ENCODE data around the gene RPEL1. TPM values are rescaled to one million over a fixed set of nuclear protein-coding genes. Genes with fewer than 3 reads are reported as not detected.

Gene RPEL1
- total RNA-seq, 1 experiment from 2014 or later = not detected

DNA sequence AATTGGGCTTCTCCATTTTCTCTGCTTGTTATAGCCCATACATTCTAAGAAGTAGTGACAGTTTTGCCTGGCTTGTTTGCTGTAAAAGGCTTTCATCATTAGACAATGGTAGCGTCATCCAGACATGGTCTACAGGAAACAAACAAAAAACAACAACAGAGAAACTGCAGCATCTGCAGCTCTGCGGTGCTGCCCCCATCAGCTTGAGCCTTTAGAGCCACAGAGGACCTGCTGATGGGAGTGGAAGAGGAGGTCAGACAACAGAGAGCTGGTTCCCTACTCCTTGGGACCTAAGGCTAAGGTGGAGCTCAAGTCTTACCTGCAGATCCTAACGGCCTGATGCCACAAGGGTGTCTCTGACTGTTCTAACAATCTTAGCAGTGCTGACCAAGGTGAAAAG lies 34.3 kb downstream of the RPEL1 start:
- intact Hi-C loops (cut with micrococcal nuclease; ENCODE audit: unreplicated experiment) = no loop called here
- no peaks in the 10 kb centered on the region for H3K36me3 ChIP-seq (ENCODE audit: insufficient read depth, low read length, poor library complexity, severe bottlenecking)
- no peak overlapping the region for H3K27ac ChIP-seq (ENCODE audit: low read depth, low read length, poor library complexity, severe bottlenecking)
- no TSS peak for BruUV-seq (replicated peaks)
- peaks cover 18% of the 10 kb centered on the region for H3K27me3 ChIP-seq (replicated peaks; ENCODE audit: insufficient read depth, low read depth, low read length, poor library complexity)
- H3K4me3 ChIP-seq (ENCODE audit: low read depth, low read length, poor library complexity, severe bottlenecking) = no peak overlapping the region
- peaks cover 20% of the 10 kb centered on the region for H3K4me1 ChIP-seq (ENCODE audit: insufficient read depth, low read length, poor library complexity, severe bottlenecking)
- POLR2A ChIA-PET (ENCODE audit: low non-redundant PET) = interaction anchor here (0.5 to 0.6 kb wide), 2 partner anchors 356 to 405 kb away, joined by 6 to 8 read pairs; no protein-coding TSS in a partner anchor
- TF ChIP-seq EZH2 (IDR thresholded peaks at IDR 0.05; ENCODE audit: borderline replicate concordance, low read depth, low read length, poor library complexity, severe bottlenecking) = no peak
- TF ChIP-seq, protein P1, sequence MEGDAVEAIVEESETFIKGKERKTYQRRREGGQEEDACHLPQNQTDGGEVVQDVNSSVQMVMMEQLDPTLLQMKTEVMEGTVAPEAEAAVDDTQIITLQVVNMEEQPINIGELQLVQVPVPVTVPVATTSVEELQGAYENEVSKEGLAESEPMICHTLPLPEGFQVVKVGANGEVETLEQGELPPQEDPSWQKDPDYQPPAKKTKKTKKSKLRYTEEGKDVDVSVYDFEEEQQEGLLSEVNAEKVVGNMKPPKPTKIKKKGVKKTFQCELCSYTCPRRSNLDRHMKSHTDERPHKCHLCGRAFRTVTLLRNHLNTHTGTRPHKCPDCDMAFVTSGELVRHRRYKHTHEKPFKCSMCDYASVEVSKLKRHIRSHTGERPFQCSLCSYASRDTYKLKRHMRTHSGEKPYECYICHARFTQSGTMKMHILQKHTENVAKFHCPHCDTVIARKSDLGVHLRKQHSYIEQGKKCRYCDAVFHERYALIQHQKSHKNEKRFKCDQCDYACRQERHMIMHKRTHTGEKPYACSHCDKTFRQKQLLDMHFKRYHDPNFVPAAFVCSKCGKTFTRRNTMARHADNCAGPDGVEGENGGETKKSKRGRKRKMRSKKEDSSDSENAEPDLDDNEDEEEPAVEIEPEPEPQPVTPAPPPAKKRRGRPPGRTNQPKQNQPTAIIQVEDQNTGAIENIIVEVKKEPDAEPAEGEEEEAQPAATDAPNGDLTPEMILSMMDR (conservative IDR thresholded peaks at IDR 0.05; ENCODE audit: low read depth, low read length) = no peak
- no peaks in the 10 kb centered on the region for H3K9me3 ChIP-seq (ENCODE audit: low read depth, low read length, poor library complexity, severe bottlenecking)
- CTCF ChIA-PET = no interaction called here
- no peak for DNase-seq (ENCODE audit: low spot score)

DNA sequence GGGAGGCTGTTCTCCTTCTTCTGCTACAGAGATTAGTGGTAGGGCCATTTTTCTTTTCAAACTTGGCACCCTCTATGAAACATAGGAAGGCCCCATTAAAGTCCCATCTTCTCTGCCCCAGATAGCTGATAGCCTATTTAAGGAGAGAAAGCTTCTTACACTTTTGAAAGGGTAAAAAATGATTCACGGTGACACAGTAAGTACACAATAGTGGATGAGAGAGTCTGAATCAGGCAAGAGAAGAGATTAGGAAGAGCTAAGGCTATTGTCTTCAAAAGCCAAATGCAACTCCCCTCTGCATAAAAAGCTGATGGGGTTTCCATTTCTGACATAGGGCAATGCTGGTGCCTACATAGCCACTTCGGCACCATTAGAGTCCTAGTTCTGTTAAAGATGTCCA lies 34.8 kb downstream of the RPEL1 start:
- Histone ChIP-seq H3K36me3 (ENCODE audit: insufficient read depth, low read length, poor library complexity, severe bottlenecking) (no peaks in the 10 kb centered on the region), H3K4me3 (ENCODE audit: low read depth, low read length, poor library complexity, severe bottlenecking) (no peak overlapping the region), H3K27me3 (replicated peaks; ENCODE audit: insufficient read depth, low read depth, low read length, poor library complexity) (peaks cover 18% of the 10 kb centered on the region), H3K4me1 (ENCODE audit: insufficient read depth, low read length, poor library complexity, severe bottlenecking) (peaks cover 20% of the 10 kb centered on the region), H3K9me3 (ENCODE audit: low read depth, low read length, poor library complexity, severe bottlenecking) (no peaks in the 10 kb centered on the region), H3K27ac (ENCODE audit: low read depth, low read length, poor library complexity, severe bottlenecking) (no peak overlapping the region)
- no TSS peak for BruUV-seq (replicated peaks)
- ChIA-PET POLR2A (ENCODE audit: low non-redundant PET) (interaction anchor here (0.5 to 0.6 kb wide), 2 partner anchors 356 to 405 kb away, joined by 6 to 8 read pairs; no protein-coding TSS in a partner anchor), CTCF (no interaction called here)
- intact Hi-C loops (cut with micrococcal nuclease; ENCODE audit: unreplicated experiment) = no loop called here
- DNase-seq (ENCODE audit: low spot score) = no peak
- TF ChIP-seq, protein P1 (conservative IDR thresholded peaks at IDR 0.05; ENCODE audit: low read depth, low read length) = no peak
- TF ChIP-seq EZH2 (IDR thresholded peaks at IDR 0.05; ENCODE audit: borderline replicate concordance, low read depth, low read length, poor library complexity, severe bottlenecking) = no peak

DNA sequence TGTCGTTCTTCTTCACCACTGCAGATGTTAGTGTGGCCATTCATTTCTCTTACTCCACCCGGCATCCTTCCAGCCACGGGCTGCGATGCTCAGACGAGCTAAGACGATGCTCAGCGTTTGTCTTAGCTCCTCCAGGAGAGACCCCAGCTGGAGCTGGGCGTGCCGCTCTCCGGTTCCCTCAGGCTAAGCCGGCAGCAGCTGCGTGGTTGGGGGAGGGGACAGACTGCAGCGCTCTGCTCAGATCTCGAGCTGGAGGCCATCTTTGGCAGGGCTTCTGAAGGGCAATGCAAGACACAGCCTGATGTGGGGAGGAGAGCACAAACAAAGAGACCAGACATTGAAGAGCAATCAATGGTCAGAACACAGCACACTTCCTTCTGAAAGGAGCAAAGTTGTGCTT lies 36.1 kb downstream of the RPEL1 start:
- POLR2A ChIA-PET (ENCODE audit: low non-redundant PET) = no interaction called here
- peak; percentile 42 for DNase-seq (ENCODE audit: low spot score)
- TF ChIP-seq, protein P1 (conservative IDR thresholded peaks at IDR 0.05; ENCODE audit: low read depth, low read length) = no peak
- no peak for TF ChIP-seq EZH2 (IDR thresholded peaks at IDR 0.05; ENCODE audit: borderline replicate concordance, low read depth, low read length, poor library complexity, severe bottlenecking)
- Histone ChIP-seq H3K4me3 (ENCODE audit: low read depth, low read length, poor library complexity, severe bottlenecking) (no peak overlapping the region), H3K36me3 (ENCODE audit: insufficient read depth, low read length, poor library complexity, severe bottlenecking) (no peaks in the 10 kb centered on the region), H3K27me3 (replicated peaks; ENCODE audit: insufficient read depth, low read depth, low read length, poor library complexity) (peaks cover 10% of the 10 kb centered on the region), H3K27ac (ENCODE audit: low read depth, low read length, poor library complexity, severe bottlenecking) (no peak overlapping the region), H3K9me3 (ENCODE audit: low read depth, low read length, poor library complexity, severe bottlenecking) (no peaks in the 10 kb centered on the region), H3K4me1 (ENCODE audit: insufficient read depth, low read length, poor library complexity, severe bottlenecking) (peaks cover 16% of the 10 kb centered on the region)
- no TSS peak for BruUV-seq (replicated peaks)
- CTCF ChIA-PET = no interaction called here
- intact Hi-C loops (cut with micrococcal nuclease; ENCODE audit: unreplicated experiment) = no loop called here
